GM15510 (cell line): Measurements from ENCODE around the gene AIMP2.

Experiments
- POLR2A ChIP-seq: IDR thresholded peaks from 3 replicates; pipeline ENCODE4 v1.6.1; 2011; ENCODE audit warnings: borderline replicate concordance; ENCODE audit not compliant: insufficient read length; ENCODE audit errors: extremely low read depth

AIMP2 gene

DNA sequence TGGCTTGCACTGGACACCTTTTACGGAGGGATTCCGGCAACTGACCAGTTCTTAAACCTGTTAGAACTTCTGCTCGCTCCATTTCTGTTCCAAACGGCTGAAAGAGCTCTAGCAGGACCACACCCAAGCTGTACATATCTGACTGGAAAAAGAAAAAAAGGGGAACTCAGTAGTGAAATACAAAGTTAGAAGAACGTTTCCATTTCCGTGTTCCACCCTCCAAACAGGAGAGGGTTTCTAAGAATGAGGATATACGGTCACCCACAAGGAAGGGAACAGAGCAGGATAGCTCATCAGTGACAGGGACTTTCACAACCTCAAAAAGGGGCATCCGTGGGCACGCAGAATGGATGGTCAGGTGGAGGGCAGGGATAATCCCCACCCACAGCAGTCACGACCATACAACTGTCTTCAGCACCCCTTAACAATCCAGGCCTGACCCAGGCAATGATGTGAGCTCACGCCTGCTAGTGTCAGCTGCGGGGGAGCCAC, 17.8 kb downstream of the AIMP2 start:
- TF ChIP-seq POLR2A: no peak

DNA sequence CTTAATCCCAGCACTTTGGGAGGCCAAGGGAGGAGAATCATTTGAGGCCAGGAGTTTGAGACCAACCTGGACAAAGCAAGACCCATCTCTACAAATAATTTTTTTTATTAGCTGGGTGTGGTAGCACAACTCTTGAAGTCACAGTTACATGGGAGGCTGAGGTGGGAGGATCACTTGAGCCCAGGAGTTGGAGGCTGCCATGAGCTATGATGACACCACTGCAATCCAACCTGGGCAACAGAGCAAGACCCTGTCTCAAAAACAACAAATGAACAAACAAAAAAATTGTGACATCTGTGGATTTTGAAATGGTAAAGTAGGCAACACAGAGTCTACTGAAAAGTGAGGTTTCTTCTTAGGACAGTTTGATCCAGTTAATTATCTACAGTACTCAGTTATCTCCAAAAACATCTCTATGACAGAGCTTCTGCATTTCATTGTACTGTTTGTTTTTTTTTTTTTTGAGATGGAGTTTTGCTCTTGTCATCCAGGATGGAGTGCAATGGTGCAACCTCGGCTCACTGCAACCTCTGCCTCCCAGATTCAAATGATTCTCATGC, 18.8 kb downstream of the AIMP2 start:
- TF ChIP-seq POLR2A: no peak

DNA sequence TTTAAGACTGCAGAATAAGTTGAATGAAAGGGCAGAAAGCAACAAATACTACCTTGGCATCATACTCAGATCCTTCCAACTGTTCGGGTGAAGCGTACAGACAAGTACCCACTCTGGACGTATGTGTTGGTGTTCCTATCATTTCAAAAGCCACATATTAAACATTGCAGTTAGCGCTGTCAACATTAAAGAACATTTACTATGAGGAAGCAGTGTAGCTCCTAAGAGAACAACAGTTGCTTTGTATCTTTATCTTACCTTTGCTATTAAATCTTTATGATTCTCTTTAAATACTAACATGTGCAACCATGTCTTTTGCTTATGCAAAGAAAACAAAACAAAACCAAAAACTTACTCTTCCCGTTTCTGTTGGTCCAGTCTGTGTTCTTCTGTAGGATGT, 19.5 kb downstream of the AIMP2 start:
- TF ChIP-seq POLR2A: no peak

DNA sequence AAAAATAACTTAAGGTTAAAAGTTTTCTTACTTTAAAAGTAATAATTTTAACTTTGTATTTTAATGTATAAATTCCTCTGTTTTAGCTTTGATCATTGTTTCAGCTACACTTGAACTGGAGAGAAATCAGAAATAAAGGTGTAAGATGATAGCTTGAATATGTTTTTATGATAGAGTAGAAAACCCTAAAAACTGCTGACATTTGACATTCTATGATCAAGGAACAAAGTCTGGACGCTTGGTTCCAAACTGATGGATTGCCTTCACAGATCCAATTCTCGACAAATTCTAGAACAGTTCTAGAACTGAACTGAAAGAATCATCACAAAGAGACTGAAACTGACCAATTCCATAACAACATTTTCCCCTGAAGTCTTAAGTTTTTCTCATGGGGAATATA, 21.9 kb downstream of the AIMP2 start, which contains the start of gene ANKRD61:
Gene ANKRD61 (plus strand): TSS at position 389 of the 400 bp plus-strand sequence. CDS start 0 bp downstream, at position 389.
- no peak for TF ChIP-seq POLR2A

DNA sequence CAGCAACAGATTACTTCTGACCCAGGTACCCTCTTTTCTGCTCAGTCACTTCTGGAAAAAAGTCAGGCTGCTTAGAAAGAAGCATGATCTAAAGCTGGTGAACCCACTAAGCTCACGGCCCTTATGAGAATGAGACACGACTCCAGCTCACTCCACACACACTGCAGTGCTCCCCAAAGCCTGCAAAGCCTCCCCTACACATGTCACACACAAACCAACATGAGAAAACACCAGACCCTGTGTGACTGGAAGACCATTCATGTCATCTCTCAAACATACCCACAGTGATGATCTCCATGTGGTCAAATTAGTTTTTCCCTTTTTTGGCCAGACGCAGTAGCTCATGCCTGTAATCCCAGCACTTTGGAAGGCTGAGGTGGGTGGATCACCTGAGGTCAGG, 22.5 kb downstream of the AIMP2 start:
- TF ChIP-seq POLR2A: no peak

DNA sequence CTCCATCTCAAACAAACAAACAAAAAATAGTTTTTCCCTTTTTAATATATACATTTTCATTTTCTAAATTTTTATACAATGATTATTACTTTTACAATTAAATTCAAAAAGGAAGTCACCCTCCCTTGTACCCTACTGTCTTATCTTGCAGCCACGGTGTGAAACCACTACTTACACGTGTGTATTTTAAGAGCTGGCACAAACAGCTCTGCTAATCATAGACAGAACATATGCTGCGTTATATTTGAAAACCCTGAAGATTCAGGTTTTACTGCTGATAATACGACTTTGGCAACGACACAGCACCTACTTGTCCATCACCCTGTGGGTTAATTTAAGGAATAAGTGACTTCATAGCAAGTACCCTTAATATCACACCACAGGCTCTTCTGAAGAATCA, 23.1 kb downstream of the AIMP2 start:
- TF ChIP-seq POLR2A: no peak

DNA sequence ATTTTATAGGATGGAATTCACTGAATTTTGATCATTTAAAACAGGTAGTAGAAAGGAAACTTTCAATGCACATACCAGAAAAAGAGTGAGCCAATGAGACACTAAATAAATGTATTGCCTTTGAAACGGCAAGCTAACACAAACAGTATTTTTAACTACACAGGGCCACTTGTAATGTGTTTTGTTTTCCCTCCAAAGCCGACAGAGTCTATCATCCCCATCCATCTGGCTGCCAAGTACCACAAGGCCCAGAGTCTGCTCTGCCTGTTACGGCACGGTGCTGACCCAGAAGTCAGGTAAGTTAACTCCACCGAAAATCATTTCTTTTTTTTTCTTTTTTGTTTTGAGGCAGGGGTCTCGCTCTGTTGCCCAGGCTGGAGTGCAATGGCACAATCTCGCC, 23.6 kb downstream of the AIMP2 start:
- no peak for TF ChIP-seq POLR2A

DNA sequence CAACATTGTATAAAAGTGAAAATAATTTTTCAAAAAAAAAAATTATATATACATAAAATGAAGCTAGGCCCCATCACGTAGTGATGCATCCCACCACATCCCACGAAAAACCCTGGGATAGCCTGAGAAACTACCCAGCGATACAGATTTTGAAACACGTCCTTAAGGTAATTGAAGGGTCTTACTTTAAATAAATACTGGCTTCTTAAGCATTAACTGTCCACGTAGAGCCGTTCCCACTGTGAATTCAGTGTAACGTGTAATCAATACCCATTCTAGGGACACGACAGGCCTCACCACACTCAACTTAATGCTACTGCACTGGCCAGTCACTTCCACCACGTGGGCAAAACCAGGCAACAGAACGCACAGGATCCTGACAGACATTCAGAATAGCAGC, 26.1 kb downstream of the AIMP2 start:
- TF ChIP-seq POLR2A: no peak

DNA sequence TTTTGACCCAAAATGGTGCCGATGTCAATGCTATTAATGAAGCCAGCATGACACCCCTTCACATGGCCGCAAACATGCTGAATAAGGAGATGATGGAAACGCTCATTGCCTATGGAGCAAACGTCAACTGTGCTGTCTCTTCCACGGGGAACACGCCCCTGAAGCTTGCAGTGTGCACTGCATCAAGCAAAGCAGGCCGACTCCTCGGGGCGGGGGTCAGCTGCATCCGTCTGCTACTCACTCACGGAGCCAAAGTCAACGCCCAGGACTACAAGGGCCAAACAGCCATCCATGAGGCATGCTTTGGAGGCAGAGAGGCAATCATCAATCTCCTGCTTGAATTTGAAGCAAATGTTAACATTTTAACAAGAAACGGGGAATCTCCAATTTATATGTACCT, 26.6 kb downstream of the AIMP2 start:
- no peak for TF ChIP-seq POLR2A

DNA sequence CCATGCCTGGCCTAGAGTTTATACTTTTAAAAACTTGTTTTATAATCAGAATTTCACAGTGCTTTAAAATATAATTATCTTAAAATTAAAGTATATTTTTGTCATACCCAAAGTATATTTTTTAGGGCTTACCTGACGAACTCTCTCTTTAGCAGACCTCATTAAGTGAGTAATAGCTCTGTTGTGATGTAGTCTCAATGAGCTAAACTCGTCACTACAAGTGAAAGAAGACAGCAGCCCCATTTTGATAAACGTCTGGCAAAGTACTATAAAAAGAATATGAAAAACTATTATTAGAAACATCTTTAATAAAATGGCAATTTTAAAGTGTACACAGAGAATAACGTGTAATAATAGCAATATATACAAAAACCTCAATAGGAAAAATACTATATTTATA, 40.7 kb downstream of the AIMP2 start:
- TF ChIP-seq POLR2A: no peak

DNA sequence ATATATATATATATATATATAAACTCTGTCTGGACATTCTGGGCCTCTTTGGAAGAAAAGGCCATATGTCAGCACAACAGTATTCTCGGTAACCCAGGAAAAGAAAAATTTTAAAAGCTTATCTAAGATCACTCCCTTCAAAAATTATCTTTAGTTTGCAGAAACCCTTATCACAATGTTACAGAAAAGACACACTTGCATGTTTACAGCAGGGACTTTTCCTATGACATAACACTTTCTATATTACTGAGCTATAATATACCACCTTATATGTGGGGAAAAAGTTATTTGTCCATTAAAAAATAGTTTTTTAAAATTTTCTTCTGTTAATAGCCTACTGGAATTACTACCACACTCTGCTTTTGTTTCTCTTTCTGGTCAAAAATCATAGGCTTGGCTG, 47.5 kb downstream of the AIMP2 start:
- TF ChIP-seq POLR2A: no peak

DNA sequence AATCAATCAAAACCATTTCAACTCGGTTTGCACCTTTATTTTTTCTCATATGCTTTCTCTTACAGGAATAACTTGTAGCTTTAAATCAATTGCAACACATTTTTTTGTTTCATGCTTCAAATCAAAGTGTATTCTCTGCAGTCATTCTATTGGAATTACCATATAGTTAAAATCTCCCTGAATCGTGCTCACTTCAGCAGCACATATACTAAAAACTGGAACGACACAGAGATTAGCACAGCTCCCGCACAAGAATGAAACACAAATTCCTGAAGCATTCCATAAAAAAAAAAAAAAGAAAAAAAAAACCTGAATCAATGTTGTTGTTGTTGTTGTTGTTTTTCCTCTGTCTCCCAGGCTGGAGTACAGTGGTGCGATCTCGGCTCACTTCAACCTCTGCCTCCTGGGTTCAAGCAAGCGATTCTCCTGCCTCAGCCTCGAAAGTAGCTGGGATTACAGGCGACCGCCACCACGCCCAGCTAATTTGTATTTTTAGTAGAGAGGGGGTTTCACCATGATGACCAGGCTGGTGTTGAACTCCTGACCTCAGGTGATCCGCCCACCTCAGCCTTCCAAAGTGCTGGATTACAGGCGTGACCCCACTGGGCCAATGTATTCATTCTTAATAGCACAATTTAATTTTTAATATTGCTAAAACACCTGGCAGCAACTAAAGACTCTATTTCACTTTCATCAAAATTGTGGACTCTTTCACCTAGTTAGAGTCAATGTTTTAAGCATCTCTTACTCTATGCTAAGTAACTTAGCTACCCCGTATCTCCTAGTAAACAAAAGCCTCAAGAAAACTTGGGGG, 48.5 kb downstream of the AIMP2 start:
- no peak for TF ChIP-seq POLR2A

DNA sequence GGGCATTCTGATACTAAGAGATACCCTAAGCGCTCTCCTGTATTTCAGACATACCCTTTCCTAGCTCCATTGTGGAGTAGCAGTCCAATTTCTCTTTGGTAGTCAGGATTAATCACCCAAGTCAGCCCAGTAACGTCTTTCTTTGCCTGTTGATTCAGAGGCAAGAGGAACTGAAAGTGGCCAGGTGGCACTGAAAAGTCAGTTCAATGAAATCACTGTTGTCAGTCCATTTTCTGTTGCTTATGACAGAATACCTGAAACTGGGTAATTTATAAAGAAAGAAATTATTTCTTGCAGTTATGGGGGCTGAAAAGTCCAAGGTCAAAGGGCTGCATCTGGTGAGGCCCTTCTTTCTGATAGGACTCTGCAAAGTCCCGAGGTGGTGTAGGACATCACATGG, 62.3 kb downstream of the AIMP2 start:
- TF ChIP-seq POLR2A: no peak
